ENCODE data around the gene OR3A1. TPM values are rescaled to one million over a fixed set of nuclear protein-coding genes. Genes with fewer than 3 reads are reported as not detected.
"Not testable (repeated sequence)": the region's sequence is repeated elsewhere in the genome, so short reads cannot be mapped to it uniquely, and the experiment has no call there.

The OR3A1 gene, protein sequence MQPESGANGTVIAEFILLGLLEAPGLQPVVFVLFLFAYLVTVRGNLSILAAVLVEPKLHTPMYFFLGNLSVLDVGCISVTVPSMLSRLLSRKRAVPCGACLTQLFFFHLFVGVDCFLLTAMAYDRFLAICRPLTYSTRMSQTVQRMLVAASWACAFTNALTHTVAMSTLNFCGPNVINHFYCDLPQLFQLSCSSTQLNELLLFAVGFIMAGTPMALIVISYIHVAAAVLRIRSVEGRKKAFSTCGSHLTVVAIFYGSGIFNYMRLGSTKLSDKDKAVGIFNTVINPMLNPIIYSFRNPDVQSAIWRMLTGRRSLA
- under 1 TPM in 1 of 4 donors, not detected in 3; 0.50 TPM for total RNA-seq

GRCh38 chr17:3298260-3298659 is at the start of gene OR3A1:
TSS of gene OR3A1 (minus strand) at chr17:3298360. CDS start at chr17:3292582, 5,778 bp downstream.
- no peaks in the 10 kb centered on the region for H3K36me3 ChIP-seq
- peaks cover 0 to 13% (median 0%) of the 10 kb centered on the region in 3 donors for H3K9me3 ChIP-seq
- 83 to 86% methylated on average over 3 to 4 of the region's 6 CpGs for WGBS, 2 donors (ENCODE audit: low coverage in 1 of 2)
- no peaks in the 10 kb centered on the region for H3K4me1 ChIP-seq
- peaks cover 5% of the 10 kb centered on the region for H3K27me3 ChIP-seq
- ATAC-seq, result no peak
- H3K27ac ChIP-seq, result no peak within 1 kb of the TSS
- TF ChIP-seq CTCF (IDR thresholded peaks at IDR 0.05) (no peak), POLR2AphosphoS5 (IDR thresholded peaks at IDR 0.05) (no peak), POLR2A (IDR thresholded peaks at IDR 0.05) (no peak), EP300 (IDR thresholded peaks at IDR 0.05) (no peak)
- H3K4me3 ChIP-seq, result no peak within 1 kb of the TSS

DNA sequence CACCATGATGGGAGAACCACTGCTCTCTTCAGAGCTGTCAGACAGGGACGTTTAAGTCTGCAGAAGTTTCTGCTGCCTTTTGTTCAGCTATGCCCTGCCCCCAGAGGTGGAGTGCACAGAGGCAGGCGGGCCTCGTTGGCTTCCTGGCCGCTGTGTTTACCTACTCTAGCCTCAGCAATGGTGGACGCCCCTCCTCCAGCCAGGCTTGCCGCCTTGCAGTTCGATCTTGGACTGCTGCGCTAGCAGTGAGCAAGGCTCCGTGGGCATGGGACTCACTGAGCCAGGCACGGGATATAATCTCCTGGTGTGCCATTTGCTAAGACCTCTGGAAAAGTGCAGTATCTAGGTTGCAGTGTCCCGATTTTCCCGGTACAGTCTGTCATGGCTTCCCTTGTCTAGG is 44.6 kb upstream of the OR3A1 start:
- not testable (repeated sequence) for ATAC-seq, H3K27ac ChIP-seq, H3K27me3 ChIP-seq, H3K4me1 ChIP-seq, H3K4me3 ChIP-seq, H3K36me3 ChIP-seq
- 85% methylated on average over 4 of the region's 12 CpGs; no CpG with 5 or more reads in 1 of the 2 donors for WGBS, 2 donors (ENCODE audit: low coverage in 1 of 2)
- peaks cover 0 to 33% (median 0%) of the 10 kb centered on the region in 3 donors for H3K9me3 ChIP-seq

- H3K36me3 ChIP-seq, result no peaks in the 10 kb centered on the region
- no peaks in the 10 kb centered on the region for H3K27me3 ChIP-seq
- no peaks in the 10 kb centered on the region for H3K4me1 ChIP-seq
- TF ChIP-seq POLR2AphosphoS5 (IDR thresholded peaks at IDR 0.05), result no peak
- no peak for TF ChIP-seq EP300 (IDR thresholded peaks at IDR 0.05)
- no peak for TF ChIP-seq CTCF (IDR thresholded peaks at IDR 0.05)
- no peak for TF ChIP-seq POLR2A (IDR thresholded peaks at IDR 0.05)
- H3K9me3 ChIP-seq, result peaks cover 0 to 19% (median 0%) of the 10 kb centered on the region in 3 donors
- 54 to 80% methylated on average over 4 of the region's 4 CpGs for WGBS, 2 donors (ENCODE audit: low coverage in 1 of 2)
- ATAC-seq, result no peak
- H3K27ac ChIP-seq, result no peak overlapping the region
- no peak overlapping the region for H3K4me3 ChIP-seq
Measured at GRCh38 chr17:3335876-3336275, 37.7 kb upstream of the OR3A1 start.

DNA sequence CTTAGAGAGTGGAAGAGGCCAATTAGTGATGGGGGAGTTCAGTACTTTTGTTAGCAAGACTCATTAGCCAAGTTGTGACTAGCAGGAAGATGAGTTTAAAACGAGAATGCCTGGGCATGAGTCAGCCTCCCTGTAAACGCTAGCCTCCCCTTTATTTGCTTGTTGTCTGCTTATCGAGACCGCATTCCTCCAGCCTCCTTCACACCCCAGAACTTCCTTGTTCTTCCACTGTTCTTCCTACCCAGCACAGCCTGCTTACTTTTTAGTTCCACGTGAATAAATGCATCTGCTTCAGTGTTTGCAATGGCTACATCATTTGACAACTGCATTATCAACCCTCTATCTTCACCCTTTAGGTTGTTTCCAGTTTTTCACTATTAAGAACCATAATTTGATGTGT is 20.2 kb upstream of the OR3A1 start:
- WGBS, 2 donors (ENCODE audit: low coverage in 1 of 2), result 48 to 72% methylated on average over 5 of the region's 5 CpGs
- ATAC-seq, result no peak
- TF ChIP-seq POLR2A (IDR thresholded peaks at IDR 0.05) (no peak), POLR2AphosphoS5 (IDR thresholded peaks at IDR 0.05) (no peak), CTCF (IDR thresholded peaks at IDR 0.05) (no peak), EP300 (IDR thresholded peaks at IDR 0.05) (no peak)

GRCh38 chr17:3316836-3317235 is 18.7 kb upstream of the OR3A1 start:
- no peak for ATAC-seq
- TF ChIP-seq EP300 (IDR thresholded peaks at IDR 0.05) (no peak), POLR2AphosphoS5 (IDR thresholded peaks at IDR 0.05) (no peak), CTCF (IDR thresholded peaks at IDR 0.05) (no peak), POLR2A (IDR thresholded peaks at IDR 0.05) (no peak)
- H3K4me1 ChIP-seq, result no peaks in the 10 kb centered on the region
- H3K4me3 ChIP-seq, result no peak overlapping the region
- H3K27ac ChIP-seq, result no peak overlapping the region
- peaks cover 0 to 6% (median 0%) of the 10 kb centered on the region in 3 donors for H3K9me3 ChIP-seq
- no peaks in the 10 kb centered on the region for H3K27me3 ChIP-seq
- WGBS, 2 donors (ENCODE audit: low coverage in 1 of 2), result 17 to 42% methylated on average over 3 of the region's 3 CpGs
- H3K36me3 ChIP-seq, result no peaks in the 10 kb centered on the region

More for the DNA sequence above, 20.2 kb upstream of the OR3A1 start:
- Histone ChIP-seq H3K9me3 (peaks cover 0 to 6% (median 0%) of the 10 kb centered on the region in 3 donors), H3K27me3 (no peaks in the 10 kb centered on the region), H3K27ac (no peak overlapping the region), H3K4me1 (no peaks in the 10 kb centered on the region), H3K36me3 (no peaks in the 10 kb centered on the region), H3K4me3 (no peak overlapping the region)
